Hematopoietic multipotent progenitor cell treated with erythropoietin and hydrocortisone succinate and interleukin-3 and kit ligand, for 8 days (in vitro differentiated cells): ENCODE results near the gene A1BG.
A peak's percentile ranks its signal among the peaks of the same experiment; 100 is the strongest.

Source experiments
- DNase-seq: peaks from one replicate; pipeline ENCODE4 v3.0.0-alpha.2; 2015

A1BG gene, protein sequence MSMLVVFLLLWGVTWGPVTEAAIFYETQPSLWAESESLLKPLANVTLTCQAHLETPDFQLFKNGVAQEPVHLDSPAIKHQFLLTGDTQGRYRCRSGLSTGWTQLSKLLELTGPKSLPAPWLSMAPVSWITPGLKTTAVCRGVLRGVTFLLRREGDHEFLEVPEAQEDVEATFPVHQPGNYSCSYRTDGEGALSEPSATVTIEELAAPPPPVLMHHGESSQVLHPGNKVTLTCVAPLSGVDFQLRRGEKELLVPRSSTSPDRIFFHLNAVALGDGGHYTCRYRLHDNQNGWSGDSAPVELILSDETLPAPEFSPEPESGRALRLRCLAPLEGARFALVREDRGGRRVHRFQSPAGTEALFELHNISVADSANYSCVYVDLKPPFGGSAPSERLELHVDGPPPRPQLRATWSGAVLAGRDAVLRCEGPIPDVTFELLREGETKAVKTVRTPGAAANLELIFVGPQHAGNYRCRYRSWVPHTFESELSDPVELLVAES

DNA sequence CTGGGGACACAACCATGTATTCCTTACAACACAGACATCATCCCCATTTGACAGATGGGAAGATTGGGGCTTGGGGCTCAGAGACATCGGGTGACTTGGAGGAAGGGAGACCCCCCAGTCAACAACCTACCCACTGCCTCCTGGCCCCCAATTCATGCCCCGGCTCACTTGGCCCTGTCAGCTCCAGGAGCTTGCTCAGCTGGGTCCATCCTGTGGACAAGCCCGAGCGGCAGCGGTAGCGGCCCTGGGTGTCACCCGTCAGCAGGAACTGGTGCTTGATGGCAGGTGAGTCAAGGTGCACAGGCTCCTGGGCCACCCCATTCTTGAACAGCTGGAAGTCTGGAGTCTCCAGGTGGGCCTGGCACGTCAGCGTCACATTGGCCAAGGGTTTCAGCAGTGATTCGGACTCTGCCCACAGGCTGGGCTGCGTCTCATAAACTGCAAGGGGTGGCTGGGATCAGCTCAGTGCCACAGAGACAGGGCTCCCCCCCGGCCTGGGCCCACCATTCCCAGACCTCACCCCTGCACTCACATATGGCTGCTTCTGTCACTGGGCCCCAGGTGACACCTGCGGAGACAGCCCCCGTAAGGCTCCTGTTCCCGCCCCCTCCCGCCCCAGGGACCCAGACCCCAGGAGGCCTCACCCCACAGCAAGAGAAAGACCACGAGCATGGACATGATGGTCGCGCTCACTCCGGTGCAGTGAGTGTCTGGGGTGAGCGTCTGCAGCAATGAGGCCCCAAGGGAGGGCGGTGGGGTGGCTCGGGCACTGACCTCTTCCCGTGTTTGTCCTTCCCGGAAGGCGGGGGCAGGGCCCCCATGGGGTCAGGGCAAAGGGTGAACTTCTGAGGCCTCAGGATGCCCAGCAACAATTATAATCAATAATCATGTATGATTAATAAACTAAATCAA lies at the start of gene A1BG:
TSS of gene A1BG (minus strand) at position 733 of the 912 bp plus-strand sequence. CDS start at position 678, 55 bp downstream.
- no peak for DNase-seq

GRCh38 chr19:58401840-58402421 lies 48.6 kb upstream of the A1BG start:
- no peak for DNase-seq

DNA sequence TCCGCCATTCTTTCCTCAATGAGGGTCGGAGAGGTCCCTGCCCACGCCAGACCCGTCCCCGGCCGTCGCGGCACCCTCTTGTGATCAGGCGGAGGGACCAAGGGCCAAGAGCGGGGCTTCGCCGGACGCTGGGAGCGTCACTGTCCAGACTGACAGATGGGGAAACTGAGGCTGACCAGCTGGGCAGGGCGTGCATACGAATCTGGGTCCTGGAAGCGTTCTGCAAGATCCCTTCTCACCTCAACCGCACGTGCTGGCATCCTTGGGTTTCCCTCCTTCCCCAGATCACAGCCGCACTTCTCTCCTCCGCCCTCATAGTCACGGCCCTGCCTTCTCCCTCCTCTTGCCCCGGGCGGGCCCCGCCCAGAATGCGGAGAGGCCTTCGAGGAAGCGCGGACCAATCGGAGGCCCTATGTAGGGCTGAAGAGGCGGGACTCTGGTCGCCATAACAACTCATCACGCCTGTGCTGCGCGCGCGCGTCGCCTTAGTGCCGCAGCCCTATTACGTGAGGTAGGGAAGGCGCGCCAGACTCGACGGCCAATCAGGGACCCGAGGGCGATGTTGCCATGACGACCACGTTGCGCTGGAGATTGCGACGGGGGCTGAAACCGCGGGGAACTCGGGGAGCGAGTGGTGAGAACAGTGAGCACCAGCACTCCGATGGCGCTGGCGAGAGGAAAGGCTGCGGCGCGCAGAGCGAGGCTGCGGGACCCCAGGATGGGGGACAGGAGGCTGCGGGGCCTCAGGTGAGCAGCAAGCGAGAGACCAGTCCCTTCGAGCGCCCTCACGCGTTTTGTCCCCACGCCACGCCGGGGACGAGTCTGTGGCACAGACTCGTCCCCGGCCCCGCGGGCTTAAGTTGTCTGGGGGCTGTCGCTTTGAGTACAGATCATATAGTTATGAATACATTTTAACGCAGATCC lies 47.9 kb upstream of the A1BG start:
- DNase-seq: peak; percentile 99

DNA sequence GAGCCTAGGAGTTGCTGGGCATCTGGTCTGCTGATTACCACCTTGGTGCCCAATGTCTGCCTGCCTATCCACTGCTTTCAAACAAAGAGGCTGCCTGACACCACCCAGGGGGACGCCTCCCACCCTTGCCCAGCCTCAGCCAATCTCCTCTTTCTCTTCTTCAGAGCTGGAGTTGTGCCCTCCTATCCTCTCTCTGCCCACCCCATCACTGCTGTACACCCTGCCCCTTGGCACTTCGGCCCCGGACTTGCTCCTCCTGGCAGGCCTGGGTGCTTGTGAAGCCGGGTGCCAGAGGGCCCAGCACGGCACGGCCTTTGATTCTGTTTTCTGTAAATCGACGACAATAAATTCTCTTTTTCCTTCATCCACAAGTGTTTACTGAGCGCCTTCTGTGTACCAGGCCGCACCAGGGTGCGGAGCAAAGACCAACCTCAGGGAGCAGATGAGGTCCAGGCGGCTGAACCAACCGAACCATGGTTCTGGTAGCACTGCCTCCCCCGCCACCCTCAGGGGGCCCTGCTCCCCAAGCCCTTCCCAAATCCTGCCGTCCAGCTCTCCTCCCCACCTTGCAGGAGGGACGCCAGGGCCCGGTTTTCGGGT lies 47.1 kb upstream of the A1BG start:
- peak; percentile 66 for DNase-seq

DNA sequence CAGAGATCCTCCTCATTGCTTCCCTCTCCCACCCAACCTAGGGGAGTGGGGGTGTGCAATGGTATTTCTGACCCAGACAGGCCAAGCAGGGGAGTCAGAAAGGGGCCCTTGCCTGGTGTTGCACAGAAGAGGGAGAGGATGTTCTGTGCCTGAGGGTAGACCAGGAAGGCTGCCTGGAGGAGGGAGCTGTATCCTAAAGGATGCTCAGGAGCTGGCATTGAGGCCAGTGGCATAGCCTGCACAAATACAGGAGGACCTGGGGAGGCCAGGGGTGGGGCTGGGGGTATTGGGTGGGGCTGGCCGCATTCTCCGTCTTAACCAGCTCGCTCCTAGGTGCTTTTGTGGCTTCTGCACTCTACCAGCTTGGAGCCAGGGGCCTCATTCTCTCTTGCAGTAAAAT lies 46.6 kb upstream of the A1BG start:
- no peak for DNase-seq

DNA sequence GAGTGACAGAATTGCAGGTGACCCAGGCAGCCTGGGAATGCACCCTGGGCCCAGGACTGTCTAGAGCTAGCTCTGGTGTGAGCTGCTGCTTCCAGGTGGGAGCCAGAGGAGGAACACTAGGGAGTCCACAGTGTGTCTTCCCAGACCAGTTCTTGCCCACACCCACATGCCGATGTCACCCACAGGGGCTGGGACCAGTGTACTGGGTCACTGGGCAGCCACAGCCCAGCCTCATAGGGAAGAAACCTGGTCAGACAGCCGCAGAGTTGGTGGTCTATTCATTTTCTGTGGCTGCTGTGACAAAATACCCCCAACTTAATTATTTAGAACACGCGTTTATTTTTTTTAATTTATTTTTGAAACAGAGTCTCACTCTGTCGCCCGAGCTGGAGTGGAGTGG lies 45.3 kb upstream of the A1BG start:
- no peak for DNase-seq

GRCh38 chr19:58398087-58398486 lies 44.8 kb upstream of the A1BG start:
- DNase-seq: no peak

DNA sequence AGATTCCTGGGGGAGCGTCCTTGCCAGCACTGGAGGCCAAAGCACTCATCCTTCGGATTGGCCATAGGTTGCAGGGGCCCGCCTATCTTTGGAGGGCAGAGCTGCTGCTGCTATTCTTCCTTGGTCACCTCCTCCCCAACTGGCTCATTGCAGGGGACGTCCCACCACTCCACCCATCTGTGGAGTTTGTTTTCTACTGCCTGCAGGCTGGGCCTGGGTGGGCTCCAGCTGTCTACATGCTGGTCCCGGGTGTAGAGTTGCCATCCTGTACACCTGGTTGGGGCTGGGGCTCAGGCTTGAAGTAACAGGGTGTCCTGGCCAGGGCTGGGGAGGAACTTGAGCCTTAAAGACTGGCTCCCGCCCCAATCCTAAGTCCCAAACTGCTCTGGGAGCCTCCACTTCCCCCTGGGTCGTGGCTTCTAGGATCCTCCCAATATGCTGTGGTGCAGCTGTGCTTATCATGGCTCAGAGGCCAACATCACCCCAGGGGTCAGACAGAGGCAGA lies 44.3 kb upstream of the A1BG start:
- peak; percentile 8 for DNase-seq

- no peak for DNase-seq
Measured at GRCh38 chr19:58396691-58397532, 43.6 kb upstream of the A1BG start.

DNA sequence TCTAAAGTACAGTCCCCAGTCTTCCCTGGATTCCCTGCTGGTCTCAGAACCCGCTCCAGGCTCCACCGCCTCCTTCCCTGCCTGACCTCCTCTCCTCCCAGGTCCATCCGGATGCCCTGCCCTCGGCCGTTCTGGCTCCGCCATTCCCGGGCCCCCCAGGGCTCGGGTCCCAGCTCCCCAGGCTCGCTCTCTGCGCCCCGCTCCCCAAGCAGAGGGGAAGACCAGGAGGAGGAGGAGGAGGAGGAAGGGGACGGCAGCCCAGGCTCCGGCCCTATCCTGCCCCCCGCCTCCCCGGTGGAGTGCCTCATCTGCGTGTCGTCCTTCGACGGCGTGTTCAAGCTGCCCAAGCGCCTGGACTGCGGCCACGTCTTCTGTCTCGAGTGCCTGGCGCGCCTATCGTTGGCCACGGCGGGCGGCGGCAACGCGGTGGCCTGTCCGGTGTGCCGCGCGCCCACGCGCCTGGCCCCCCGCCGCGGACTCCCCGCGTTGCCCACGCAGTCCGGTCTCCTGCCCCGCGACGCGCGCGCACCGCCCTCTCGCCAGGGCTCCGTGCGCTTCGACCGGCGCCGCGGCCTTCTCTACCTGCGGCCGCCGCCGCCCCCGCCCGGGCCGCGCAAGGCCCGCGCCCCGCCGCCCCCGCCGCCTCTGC lies 42.8 kb upstream of the A1BG start:
- DNase-seq: peak; percentile 30

DNA sequence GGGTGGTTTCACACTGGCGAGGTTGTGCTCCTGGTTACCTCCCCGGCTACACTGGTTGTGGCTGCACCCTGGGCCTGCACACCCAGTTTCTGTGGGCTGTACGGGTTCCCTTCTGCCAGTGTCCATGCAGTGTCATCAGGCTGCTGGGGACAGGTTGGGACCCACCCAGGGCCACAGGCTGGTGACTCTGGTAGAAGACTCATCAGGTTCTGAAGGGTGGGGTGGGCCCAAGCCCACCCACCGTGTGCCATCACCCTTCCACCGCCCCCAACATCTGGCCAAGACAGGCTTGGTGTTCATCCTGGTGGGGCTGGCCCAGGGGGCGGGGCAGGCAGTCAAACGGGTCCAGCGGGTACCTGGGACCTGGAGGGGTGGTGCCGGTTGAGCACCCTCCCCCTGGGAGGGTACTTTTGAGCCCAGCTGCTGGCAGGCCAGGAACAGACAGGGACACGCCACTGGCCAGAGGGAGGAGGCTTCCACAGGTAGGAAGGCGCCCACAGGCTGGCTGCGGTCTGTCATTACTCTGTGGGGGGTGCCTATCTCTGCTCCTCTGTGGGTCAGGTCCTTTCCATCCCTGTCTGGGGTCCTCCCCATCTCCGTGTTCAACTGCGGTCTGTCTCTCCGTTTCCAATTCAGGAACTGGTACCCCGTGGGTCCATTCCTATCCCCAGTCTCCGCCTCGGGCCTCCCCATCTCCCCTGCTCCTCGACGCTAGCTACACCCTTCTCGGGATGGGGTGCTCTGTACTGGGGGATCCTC lies 42.1 kb upstream of the A1BG start, which contains the start of gene RNF225:
TSS of gene RNF225 (plus strand) at position 437 of the 759 bp plus-strand sequence. CDS start 434 bp downstream, outside the sequence.
- DNase-seq: peak; percentile 33

DNA sequence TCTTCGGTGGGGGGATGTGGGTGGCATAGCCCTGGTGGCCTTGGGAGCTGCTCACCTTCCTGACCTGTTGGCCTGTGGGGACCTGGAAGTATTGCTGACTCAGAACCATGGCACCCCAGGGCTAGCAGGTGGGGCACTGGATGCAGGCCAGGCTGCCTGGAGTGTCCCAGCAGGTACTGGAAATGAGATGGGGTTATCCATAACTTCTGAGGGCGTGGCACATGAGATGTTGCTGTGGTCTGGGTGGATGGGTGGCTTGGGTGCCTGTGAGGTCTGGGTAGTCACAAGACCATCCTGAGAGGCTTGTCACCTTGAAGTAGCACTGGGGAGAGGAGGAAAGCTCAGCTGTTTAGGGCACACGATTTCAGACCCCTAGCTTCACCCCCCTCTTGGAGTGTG lies 41.5 kb upstream of the A1BG start:
- DNase-seq: peak; percentile 16

DNA sequence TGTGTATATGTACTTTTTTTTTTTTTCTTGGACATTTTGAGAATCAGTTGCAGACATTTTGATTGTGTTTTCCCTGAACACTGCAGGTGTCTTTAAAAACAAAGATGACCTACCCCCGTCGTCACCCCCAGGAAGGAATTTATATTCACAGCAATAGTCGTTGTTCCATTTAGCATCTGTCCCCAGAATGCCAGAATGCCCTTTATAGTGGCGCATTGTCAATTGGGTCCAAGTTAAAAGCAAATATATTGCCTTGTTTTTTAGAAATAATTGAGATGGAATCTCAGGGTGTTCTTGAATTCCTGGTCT lies 40.4 kb upstream of the A1BG start:
- no peak for DNase-seq

DNA sequence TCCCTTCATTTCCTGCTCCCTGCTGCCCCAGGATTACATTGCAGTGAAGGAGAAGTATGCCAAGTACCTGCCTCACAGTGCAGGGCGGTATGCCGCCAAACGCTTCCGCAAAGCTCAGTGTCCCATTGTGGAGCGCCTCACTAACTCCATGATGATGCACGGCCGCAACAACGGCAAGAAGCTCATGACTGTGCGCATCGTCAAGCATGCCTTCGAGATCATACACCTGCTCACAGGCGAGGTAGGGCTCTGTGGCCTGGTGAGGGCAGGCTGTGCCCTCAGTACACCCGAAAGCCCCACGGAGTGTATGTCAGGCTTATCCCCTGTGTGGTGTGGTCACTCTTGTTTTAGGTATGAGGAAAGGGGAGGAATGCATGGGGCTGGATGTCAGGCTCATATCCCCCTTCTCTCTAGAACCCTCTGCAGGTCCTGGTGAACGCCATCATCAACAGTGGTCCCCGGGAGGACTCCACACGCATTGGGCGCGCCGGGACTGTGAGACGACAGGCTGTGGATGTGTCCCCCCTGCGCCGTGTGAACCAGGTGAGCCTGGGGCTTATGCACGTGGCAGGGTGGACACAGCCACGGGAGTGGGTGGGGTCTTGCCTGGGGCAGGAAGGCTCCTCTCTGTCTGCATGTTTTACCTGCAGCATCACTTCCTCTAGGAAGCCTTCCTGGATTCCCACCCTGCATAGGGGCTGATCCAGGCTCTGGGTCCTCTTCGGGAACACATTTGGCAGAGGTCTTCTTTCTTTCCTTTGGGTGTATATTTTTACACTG lies 39.8 kb upstream of the A1BG start:
- DNase-seq: no peak

DNA sequence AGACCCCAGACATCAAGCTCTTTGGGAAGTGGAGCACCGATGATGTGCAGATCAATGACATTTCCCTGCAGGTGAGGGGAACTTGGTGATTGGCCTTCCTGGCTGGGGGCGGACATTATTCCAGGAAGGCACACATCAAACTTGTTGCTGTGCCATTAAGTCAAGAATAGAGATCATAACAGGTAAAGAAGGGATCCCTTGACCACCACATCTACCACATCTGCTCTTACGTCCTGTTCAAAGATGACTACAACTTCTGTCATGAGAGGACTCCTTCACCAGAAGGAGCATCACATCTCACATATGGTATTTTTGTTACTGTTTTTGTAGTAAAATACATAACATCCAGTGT lies 34.9 kb upstream of the A1BG start:
- DNase-seq: no peak

GRCh38 chr19:58387338-58388174 lies 34.3 kb upstream of the A1BG start:
- peak; percentile 8 for DNase-seq

DNA sequence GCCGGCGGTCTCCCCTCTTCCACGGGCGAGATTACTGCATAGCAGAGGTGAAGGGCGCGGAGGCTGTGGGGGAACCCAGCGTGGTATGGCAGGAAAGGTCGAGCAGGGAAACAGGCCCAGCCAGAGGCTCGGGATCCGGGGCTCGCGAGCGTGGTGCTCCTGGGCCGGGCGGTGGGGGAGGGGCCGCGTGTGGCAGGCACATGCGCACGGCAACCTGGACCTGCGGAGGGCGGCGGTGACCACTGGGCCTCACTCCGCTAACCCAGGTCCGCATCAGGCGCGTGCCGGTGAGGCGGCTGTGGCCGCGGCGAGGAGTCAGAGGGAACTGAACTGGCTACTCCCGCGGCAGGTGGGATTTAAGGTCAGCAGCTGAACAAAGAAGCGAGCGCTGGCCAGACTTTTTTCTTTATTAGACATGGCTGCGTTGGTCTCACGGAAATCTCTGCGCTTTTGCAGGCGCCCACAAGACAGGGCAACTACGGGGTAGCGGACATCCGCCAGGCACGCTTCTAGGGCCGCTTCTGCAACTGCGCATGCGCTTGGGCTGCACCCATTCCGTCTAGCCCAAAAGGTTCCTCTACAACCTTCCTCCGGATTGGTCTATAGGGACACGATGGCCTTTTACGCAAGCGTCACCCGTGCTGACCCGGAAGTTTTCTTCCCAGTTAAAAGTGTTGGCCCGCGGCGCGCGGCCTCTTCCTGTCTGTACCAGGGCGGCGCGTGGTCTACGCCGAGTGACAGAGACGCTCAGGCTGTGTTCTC lies 33.5 kb upstream of the A1BG start, which contains the start of gene RPS5:
TSS of gene RPS5 (plus strand) at position 694 of the 762 bp plus-strand sequence. CDS start 869 bp downstream, outside the sequence.
- DNase-seq: peak; percentile 99
